Kasumi-1 (cell line): ENCODE measurements around the gene DAP.
"Not testable (repeated sequence)": the region's sequence is repeated elsewhere in the genome, so short reads cannot be mapped to it uniquely, and the experiment has no call there.

Source experiments
- DNase-seq, 2 experiments: peaks; one replicate each; lab custom pipeline; 2025; lab: John Stamatoyannopoulos, UW

DAP gene

GRCh38 chr5:10761185-10761932, at the start of gene DAP:
TSS of gene DAP (minus strand) at chr5:10761234. CDS start at chr5:10761068, 166 bp downstream.
- DNase-seq, result peak; percentile 84 to 85

DNA sequence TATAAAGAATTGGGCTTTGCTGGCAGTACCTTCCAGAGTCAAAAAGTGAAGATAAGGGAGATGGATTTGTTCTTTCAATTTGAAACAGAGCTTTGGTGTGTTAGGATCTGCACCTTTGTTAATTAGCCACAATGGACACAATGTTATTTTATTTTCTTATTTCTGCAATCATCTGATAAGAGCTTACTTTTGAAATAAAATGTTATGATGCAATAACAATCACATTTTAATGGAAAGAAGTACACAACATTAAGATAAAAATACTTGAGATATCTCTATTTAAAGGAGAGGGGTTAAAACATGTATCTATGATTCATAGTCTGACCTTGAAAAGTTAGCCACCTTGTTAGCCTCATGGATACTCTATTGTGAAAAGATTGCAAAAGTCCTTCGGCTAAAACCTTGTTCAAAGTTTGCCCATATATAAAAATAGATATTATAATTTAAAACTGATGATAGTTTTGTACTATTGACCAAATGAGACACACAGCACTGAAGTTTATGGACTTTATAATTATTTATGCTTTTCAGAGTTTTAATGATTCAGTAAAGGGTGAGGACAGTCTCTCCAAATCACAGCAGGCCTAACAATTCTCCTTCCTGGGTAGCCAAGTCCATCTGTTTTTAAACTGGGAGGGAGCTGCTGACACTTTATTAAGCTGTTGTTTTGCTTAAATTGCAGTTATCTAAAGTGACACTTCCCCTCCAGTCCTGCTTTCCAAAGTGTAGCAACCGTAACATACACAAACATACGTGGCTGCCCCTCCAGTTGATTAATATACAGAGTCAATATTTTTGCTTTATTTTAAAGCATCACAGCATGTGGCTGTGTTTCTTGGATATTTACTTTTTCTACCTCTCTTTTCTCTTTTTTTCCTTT, 47.6 kb upstream of the DAP start:
- no peak for DNase-seq

DNA sequence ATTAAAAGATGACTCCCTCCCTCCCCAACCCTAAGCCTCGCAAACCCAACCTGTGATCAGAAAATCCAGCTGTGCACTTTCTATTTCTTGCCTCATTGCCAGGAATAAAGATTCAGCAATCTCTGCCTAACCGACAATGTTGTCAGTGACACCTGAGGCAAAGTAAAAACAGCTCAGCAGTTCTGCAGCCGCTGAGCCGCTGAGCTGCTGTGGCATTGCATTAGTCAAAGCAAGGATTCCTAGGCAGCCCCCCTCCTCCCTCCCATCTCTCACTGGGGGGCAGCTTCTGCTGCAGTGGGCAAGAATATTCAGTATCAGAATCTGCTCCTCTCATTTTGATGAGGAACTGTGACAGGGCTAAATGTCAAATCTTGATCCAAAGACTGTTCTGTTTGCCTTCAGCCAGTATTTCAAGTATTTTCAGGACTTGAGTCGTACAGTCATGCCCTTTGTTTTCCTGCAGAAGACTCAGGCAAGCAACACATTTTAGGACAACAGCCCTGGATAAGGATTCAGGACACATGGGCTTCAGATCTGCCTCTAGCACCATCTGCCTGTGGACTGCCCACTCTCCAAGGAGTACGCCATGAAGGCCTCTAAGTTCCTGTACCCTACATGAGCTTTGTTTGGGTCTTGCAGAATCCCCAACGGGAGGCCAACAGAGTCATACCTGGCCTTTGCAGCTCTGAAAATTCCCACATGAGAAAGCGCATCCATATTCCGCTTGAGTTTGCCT, 41.1 kb upstream of the DAP start:
- no peak for DNase-seq

GRCh38 chr5:10800852-10801251, 39.8 kb upstream of the DAP start:
- no peak for DNase-seq

- peak; percentile 76 to 84 for DNase-seq
Observed at GRCh38 chr5:10797261-10797660, 36.2 kb upstream of the DAP start.

DNA sequence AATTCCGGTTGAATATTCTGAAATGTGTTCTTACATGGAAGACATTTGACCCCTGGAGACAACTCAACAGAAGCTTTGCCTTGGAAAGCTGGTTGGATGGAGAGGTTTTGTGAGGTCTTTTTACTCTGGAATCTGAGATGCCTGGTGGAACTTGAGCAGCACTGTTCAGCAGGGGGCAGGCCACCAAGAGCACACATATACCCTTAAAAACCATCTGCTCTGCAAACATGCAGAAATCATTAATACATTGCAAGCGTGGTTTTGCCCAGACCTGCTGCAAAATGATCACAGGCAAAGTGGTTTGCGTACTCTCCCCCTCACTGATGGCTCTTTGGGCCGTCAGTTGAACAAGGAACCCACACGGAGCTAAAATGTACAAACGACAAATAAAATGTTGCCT, 32.8 kb upstream of the DAP start:
- peak; percentile 22 to 39 for DNase-seq

DNA sequence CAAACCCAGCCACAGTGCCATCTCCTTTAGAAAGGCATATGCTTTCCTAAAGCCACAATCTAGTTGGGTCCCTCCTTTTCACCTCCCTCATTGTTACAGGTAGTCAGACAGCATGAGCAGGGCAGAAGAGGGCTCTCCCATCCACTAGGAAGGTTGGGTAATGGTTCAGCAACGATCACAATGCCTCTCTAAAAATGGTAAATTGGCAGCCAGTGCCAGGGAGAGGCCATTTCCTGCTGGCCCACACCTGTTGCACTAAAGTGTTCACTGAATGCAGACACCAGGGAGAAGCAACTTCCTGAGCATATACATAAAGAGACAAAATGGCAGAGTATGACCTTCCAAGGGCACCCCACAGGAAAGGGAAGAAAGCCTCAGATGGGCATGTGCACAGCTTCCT, 31.3 kb upstream of the DAP start:
- DNase-seq, result no peak

DNA sequence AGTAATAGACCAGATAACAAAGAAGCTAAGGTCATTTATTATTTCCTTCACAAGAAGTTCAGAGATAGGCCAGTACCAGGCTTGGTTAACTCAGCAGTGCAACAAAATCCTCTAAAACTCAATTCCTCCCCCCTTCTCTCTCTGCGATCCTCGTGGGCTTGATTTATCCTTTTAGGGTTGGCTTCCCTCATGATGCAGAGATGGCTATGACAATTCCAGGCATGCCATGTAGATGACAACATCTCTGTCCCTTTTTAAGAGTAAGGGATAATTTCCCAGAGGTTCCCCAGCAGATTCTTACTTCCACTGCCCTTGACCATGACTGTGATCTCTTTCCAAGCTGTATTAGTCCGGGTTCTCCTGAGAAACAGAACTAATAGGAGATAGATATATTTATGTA, 28.7 kb upstream of the DAP start:
- DNase-seq, result no peak

- DNase-seq, result no peak
Observed at GRCh38 chr5:10789021-10789420, 28.0 kb upstream of the DAP start.

DNA sequence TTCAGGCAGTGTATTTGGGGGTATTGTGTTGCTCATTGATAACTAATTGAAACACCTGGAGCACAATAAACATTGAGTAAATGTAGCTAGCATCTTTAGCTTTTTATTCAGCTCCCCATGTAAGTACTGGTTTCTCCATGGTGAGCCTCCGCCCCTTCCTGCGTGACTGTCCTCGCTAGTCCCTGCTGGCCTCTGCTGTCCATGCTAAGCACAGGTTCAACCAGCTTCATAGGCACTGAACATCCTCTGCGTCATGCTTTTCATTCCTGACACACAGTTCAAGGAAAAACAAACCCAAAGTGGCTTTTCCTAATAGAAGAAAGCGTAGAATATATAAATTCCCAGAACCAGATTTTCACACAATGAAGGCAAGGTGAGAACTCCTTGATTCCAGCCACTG, 27.3 kb upstream of the DAP start:
- DNase-seq, result no peak

- no peak for DNase-seq
Observed at GRCh38 chr5:10786835-10787234, 25.8 kb upstream of the DAP start.

DNA sequence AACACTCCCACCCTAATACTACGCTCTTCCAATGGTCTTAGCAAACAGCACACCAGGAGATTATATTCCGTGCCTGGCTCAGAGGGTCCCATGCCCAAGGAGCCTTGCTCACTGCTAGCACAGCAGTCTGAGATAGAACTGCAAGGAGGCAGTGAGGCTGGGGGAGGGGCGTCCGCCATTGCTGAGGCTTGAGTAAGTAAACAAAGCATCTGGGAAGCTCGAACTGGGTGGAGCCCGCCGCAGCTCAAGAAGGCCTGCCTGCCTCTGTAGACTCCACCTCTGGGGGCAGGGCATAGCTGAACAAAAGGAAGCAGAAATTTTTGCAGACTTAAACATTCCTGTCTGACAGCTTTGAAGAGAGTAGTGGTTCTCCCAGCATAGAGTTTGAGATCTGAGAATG, 19.2 kb upstream of the DAP start:
- DNase-seq, result not testable (repeated sequence)

DNA sequence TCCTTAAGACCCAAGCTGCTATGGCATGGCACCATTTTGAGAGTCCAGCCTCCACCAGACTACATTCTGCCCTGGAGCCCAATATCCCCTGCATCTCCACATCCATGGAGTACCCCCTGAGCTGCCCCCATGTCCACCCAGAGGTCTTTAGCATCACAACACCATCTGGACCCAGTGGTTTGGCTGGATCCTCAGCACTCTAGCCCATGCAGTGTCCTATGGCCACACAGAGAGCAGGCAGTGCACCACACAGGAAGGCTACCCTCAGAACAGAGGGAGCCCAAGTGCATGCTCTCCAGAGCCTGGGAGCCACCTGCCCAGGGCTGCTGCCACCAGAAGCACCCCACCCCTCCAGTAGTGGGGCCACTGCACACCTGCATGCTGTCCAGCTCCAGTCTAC, 18.6 kb upstream of the DAP start:
- no peak for DNase-seq

DNA sequence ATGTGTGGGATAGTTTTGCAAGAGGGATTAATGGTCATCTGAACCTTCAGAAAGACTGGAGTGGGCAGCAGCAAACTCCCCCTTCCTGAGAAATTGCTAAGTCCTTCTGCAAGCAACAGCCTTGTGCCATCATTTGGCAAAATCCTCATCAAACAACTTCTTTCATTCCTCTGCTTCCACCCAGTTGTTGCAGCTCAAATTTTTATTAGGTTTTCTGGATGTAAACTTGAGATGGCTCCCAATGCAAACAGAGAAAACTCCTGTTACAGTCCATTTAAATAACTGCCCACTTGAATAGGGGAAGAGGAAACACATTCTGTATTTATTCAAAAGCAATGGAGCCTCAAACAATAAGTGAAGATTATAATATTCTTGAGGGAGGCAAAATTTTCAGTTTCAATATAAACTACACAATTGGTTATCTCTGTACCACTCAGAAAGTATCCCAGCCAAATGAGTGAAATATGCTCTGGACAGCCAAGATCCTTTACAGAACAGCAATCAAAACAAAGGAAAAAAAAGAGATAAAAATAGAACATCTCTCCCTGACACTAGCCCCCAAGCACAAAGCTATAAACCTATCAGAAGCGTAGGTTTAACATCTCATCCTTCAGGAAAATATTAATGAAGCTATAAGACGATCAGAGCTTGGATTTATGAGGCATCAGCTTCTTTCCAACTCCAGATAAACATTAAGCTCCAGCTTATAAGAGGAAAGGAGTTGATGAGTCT, 17.3 kb upstream of the DAP start:
- DNase-seq, result no peak

DNA sequence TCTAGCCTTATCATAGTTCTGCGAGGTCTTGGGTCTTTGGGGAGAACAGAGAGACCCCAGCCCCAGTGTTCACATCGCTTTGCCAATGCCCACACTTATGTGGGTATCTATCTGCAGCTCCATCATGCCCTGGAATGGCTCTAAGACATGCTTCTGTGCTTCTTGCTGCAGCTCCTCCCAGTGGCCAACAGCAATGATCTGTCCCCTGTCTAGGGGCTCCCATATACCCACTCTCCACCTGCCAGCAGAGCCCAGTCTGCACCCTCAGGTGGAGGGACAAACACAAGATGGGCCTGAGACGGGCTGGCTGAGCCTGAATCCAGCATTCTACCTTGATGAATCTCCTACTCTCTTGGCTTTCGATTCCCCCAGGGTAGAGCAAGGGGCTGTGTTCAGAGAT, 14.6 kb upstream of the DAP start:
- DNase-seq, result no peak

GRCh38 chr5:10772901-10773585, 12.0 kb upstream of the DAP start:
- no peak for DNase-seq

DNA sequence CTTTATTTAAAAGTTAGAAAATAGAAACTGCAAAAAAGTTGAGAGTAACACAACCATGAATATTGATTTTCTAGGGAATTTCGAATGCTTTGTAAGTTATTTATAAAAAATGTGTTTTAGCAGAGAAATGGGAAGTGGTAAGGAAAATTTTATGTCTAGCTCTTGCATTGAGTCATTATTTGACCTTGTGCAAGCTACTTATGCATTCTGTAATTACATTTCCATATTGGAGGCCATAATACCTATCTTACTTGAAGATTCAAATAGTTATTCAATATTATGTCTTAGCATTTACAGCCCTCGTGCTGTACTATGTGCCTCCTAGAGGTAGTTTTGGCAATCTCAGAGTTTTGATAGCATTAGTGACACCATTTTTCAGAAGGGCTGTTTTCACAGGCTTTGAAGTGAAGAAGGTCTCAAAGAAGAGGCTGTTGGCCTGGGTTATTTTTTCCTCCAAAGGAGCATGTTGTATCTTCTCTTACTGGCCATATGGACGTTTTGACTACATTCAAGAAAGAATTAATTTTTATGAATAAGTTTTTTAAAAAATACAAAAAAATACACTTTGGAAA, 7.4 kb upstream of the DAP start:
- peak in 1 of 2 experiments; percentile 13 for DNase-seq

GRCh38 chr5:10762776-10763500, 1.9 kb upstream of the DAP start:
- DNase-seq, result no peak

DNA sequence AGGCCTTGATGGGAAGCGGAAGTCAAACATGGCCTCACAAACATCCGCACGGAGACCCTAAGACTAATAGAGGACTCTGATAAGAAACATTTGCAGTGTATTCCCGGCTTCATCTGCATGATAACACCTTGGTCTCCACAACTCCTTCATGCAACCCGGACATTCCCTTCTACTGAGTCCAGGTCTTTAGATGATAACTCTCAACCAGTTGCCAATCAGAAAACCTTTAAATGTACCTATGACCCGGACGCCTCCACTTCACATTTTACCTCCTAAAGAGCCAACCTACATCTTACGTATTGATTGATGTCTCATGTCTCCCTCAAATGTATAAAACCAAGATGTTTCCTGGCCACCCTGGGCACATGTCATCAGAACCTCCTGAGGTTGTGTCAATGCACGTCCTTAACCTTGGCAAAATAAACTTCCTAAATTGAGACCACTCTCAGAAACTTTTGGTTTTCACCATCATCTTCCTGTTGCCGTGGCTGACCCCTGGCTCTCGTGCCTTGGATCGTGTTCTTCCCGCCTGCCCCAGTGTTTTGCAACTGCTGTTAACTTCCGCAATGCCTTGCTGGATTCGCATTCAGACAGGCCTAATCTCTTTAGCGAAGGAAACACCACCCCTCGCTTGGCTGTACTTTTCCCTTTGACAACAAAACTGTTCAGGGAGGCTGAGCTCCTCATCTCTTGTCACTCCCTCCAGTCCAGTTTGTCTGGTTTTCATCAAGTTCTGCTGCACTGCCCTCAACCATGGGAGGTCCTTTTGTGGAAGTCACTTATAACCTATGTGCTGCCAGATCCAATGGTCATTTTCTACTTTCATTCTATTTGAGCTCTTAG, 1.1 kb upstream of the DAP start:
- no peak for DNase-seq

GRCh38 chr5:10760921-10761184, 181 bp downstream of the DAP start:
- DNase-seq, result no peak
